IMR-90 (cell line): ENCODE results near the gene OTULINL. TPM values are rescaled to one million over a fixed set of nuclear protein-coding genes. Genes with fewer than 3 reads are reported as not detected.

Experiments used
- ATAC-seq: fragments of 200-7000 bp; cut with Tn5 transposase; 2 replicates; pipeline ENCODE4 v1.9.1; 2020; ENCODE audit warnings: low read depth, mild to moderate bottlenecking, moderate library complexity
- BruUV-seq: library from RNA; stranded (reverse); fragments of 400-500 nt; replicated peaks from 2 replicates; lab custom pipeline; 2021; lab: Mats Ljungman, UMichigan
- CTCF ChIA-PET: fragments of 300-600 bp; formaldehyde crosslinking; extraction: SDS; loops from one replicate; lab custom pipeline; 2021; ENCODE audit warnings: antibody characterized with exemption; lab: Yijun Ruan, JAX
- POLR2A ChIA-PET: fragments of 300-600 bp; sonication (Branson Sonifier 250); formaldehyde crosslinking; loops from one replicate; lab custom pipeline; 2022; ENCODE audit warnings: antibody characterized with exemption; ENCODE audit not compliant: unreplicated experiment; lab: Charles Lee
- DNase-seq: peaks from one replicate; pipeline ENCODE4 v3.0.0; 2013
- H2AFZ ChIP-seq: replicated peaks from 2 replicates; pipeline ENCODE3; 2013; ENCODE audit warnings: low read length, mild to moderate bottlenecking; ENCODE audit not compliant: poor library complexity
- H2AK5ac ChIP-seq: 2 replicates; pipeline ENCODE4 v1.6.1; 2013; ENCODE audit warnings: low read depth, low read length, inconsistent platforms
- H2AK9ac ChIP-seq: replicated peaks from 2 replicates; pipeline ENCODE3; 2013; ENCODE audit warnings: mild to moderate bottlenecking, low read depth, low read length, moderate library complexity; ENCODE audit not compliant: poor library complexity
- H2BK120ac ChIP-seq: 2 replicates; pipeline ENCODE4 v1.6.1; 2013; ENCODE audit warnings: low read depth, low read length, inconsistent platforms
- H2BK15ac ChIP-seq: 3 replicates; pipeline ENCODE4 v1.6.1; 2013; ENCODE audit warnings: low read depth, low read length, inconsistent platforms
- H2BK20ac ChIP-seq: 2 replicates; pipeline ENCODE4 v1.6.1; 2013; ENCODE audit warnings: low read depth, mild to moderate bottlenecking, inconsistent platforms, low read length, moderate library complexity
- H2BK5ac ChIP-seq: 2 replicates; pipeline ENCODE4 v1.6.1; 2013; ENCODE audit warnings: mild to moderate bottlenecking, low read depth, low read length, inconsistent platforms; ENCODE audit not compliant: poor library complexity, severe bottlenecking
- H3K14ac ChIP-seq: replicated peaks from 2 replicates; pipeline ENCODE4 v1.6.1; 2013; ENCODE audit warnings: low read depth, low read length, inconsistent platforms
- H3K18ac ChIP-seq: 2 replicates; pipeline ENCODE4 v1.6.1; 2013; ENCODE audit warnings: low read depth, low read length, control low read depth
- H3K23ac ChIP-seq: 2 replicates; pipeline ENCODE4 v1.6.1; 2013; ENCODE audit warnings: low read depth, low read length, inconsistent platforms
- H3K27ac ChIP-seq: 2 replicates; pipeline ENCODE4 v1.5.1; 2013; ENCODE audit warnings: mild to moderate bottlenecking, control low read depth, low read length; ENCODE audit not compliant: insufficient read depth
- H3K27me3 ChIP-seq: 2 replicates; pipeline ENCODE4 v1.6.1; 2013; ENCODE audit warnings: low read length; ENCODE audit not compliant: control insufficient read depth, insufficient read depth
- H3K36me3 ChIP-seq: 2 replicates; pipeline ENCODE4 v1.6.1; 2013; ENCODE audit warnings: low read length, mixed read lengths; ENCODE audit not compliant: control insufficient read depth, insufficient read depth
- H3K4ac ChIP-seq: 2 replicates; pipeline ENCODE4 v1.6.1; 2013; ENCODE audit warnings: low read depth, low read length, inconsistent platforms
- H3K4me1 ChIP-seq: 2 replicates; pipeline ENCODE4 v1.6.1; 2013; ENCODE audit warnings: low read length, mixed read lengths; ENCODE audit not compliant: control insufficient read depth, insufficient read depth
- H3K4me2 ChIP-seq: 2 replicates; pipeline ENCODE4 v1.6.1; 2013; ENCODE audit warnings: low read depth, mild to moderate bottlenecking, control low read depth, low read length, moderate library complexity
- H3K4me3 ChIP-seq: 2 replicates; pipeline ENCODE4 v1.5.1; 2013; ENCODE audit warnings: low read depth, mild to moderate bottlenecking, control low read depth, low read length, moderate library complexity; ENCODE audit not compliant: insufficient read depth
- H3K56ac ChIP-seq: 2 replicates; pipeline ENCODE4 v1.6.1; 2013; ENCODE audit warnings: low read length, inconsistent platforms; ENCODE audit not compliant: insufficient read depth; ENCODE audit errors: extremely low read depth
- H3K79me1 ChIP-seq, 2 experiments: 2 replicates each; pipeline ENCODE4 v1.6.1; 2013; ENCODE audit warnings: low read length in 2 of 2, inconsistent platforms in 1 of 2, low read depth in 1 of 2
- H3K9ac ChIP-seq: 2 replicates; pipeline ENCODE4 v1.6.1; 2013; ENCODE audit warnings: low read depth, low read length, control low read depth
- H3K9me1 ChIP-seq: 2 replicates; pipeline ENCODE4 v1.6.1; 2013; ENCODE audit warnings: low read length, inconsistent platforms; ENCODE audit not compliant: insufficient read depth
- H3K9me3 ChIP-seq: 2 replicates; pipeline ENCODE4 v1.6.1; 2013; ENCODE audit warnings: low read length; ENCODE audit not compliant: control insufficient read depth, insufficient read depth
- H4K20me1 ChIP-seq: 2 replicates; pipeline ENCODE4 v1.6.1; 2013; ENCODE audit warnings: low read length, inconsistent platforms; ENCODE audit not compliant: insufficient read depth
- H4K5ac ChIP-seq: 2 replicates; pipeline ENCODE4 v1.6.1; 2013; ENCODE audit warnings: mild to moderate bottlenecking, low read depth, low read length, control low read depth
- H4K8ac ChIP-seq, 2 experiments: 2 replicates each; pipeline ENCODE4 v1.6.1; 2013; ENCODE audit warnings: low read depth in 2 of 2, low read length in 2 of 2, control low read depth in 1 of 2, inconsistent platforms in 1 of 2
- H4K91ac ChIP-seq: 2 replicates; pipeline ENCODE4 v1.6.1; 2013; ENCODE audit warnings: low read depth, low read length, inconsistent platforms; ENCODE audit not compliant: insufficient read depth
- BHLHE40 ChIP-seq: fragments of 150-350 bp; IDR thresholded peaks from 2 replicates; pipeline ENCODE4 v1.6.1; 2016; ENCODE audit warnings: mild to moderate bottlenecking, low read depth, low read length
- CEBPB ChIP-seq: IDR thresholded peaks from 2 replicates; pipeline ENCODE4 v1.6.1; 2012; ENCODE audit warnings: low read depth, low read length, improper control_type of control experiment
- CTCF ChIP-seq: conservative IDR thresholded peaks from 2 replicates; pipeline ENCODE4 v1.5.1; 2012; ENCODE audit warnings: mild to moderate bottlenecking, low read depth, low read length, improper control_type of control experiment
- ELK1 ChIP-seq: fragments of 150-350 bp; IDR thresholded peaks from 2 replicates; pipeline ENCODE4 v1.6.1; 2016; ENCODE audit warnings: low read depth, mild to moderate bottlenecking, low read length, moderate library complexity, borderline replicate concordance
- FOS ChIP-seq: fragments of 150-350 bp; IDR thresholded peaks from 2 replicates; pipeline ENCODE4 v1.6.1; 2016; ENCODE audit warnings: low read depth, low read length
- MAZ ChIP-seq: IDR thresholded peaks from 2 replicates; pipeline ENCODE4 v1.6.1; 2012; ENCODE audit warnings: low read depth, mild to moderate bottlenecking, low read length, improper control_type of control experiment, moderate library complexity, borderline replicate concordance
- MXI1 ChIP-seq: IDR thresholded peaks from 2 replicates; pipeline ENCODE4 v1.6.1; 2012; ENCODE audit warnings: low read depth, mild to moderate bottlenecking, low read length, moderate library complexity, borderline replicate concordance
- NFE2L2 ChIP-seq: fragments of 150-350 bp; IDR thresholded peaks from 2 replicates; pipeline ENCODE4 v1.6.1; 2016; ENCODE audit warnings: low read depth, mild to moderate bottlenecking, low read length
- RAD21 ChIP-seq: IDR thresholded peaks from 2 replicates; pipeline ENCODE4 v1.6.1; 2012; ENCODE audit warnings: low read length, improper control_type of control experiment
- RCOR1 ChIP-seq: IDR thresholded peaks from 2 replicates; pipeline ENCODE4 v1.6.1; 2012; ENCODE audit warnings: mild to moderate bottlenecking, low read length, improper control_type of control experiment; ENCODE audit not compliant: insufficient replicate concordance
- RFX5 ChIP-seq: IDR thresholded peaks from 2 replicates; pipeline ENCODE4 v1.8.0; 2012; ENCODE audit warnings: low read depth, mild to moderate bottlenecking, low read length, moderate library complexity
- SMC3 ChIP-seq: fragments of 150-350 bp; IDR thresholded peaks from 2 replicates; pipeline ENCODE4 v1.6.1; 2016; ENCODE audit warnings: low read depth, mild to moderate bottlenecking, antibody characterized with exemption, low read length, moderate library complexity
- USF2 ChIP-seq: fragments of 150-350 bp; IDR thresholded peaks from 2 replicates; pipeline ENCODE4 v1.6.1; 2017; ENCODE audit warnings: mild to moderate bottlenecking, antibody characterized with exemption, low read length, low read depth
- WGBS, 2 experiments: methylation state at CpG; one replicate each; pipeline versions ENCODE4 v1.1.5 to v1.1.7; 2013; ENCODE audit warnings: missing lambda C conversion rate in 2 of 2; ENCODE audit not compliant: insufficient read length in 1 of 2; ENCODE audit errors: extremely low coverage in 2 of 2; 5-methylcytosine and 5-hydroxymethylcytosine counted together
- dilution Hi-C: fragments of 300-500 bp; cut with HindIII; formaldehyde crosslinking; loops from one replicate; pipeline ENCODE4 v1.14.3; 2018; ENCODE audit warnings: low sequenced_read_pairs; ENCODE audit not compliant: unreplicated experiment
- in situ Hi-C: fragments of 300-500 bp; cut with MboI; formaldehyde crosslinking; loops from 3 replicates; pipeline ENCODE4 v1.14.3; 2019; ENCODE audit warnings: low sequenced_read_pairs, inconsistent platforms, mixed read lengths
- intact Hi-C: fragments of 100-400 bp; cut with micrococcal nuclease; formaldehyde crosslinking; loops from 2 replicates; pipeline ENCODE4 v1.10.0; 2022
- polyA plus RNA-seq, 3 experiments: library from polyadenylated mRNA; depleted of rRNA; stranded (reverse); fragments of >200 nt; gene quantifications; 2 replicates each; pipeline ENCODE4 v1.2.3, GENCODE V29; 2012; ENCODE audit warnings: low replicate concordance in 1 of 3
- total RNA-seq: library from RNA; depleted of rRNA; stranded (reverse); fragments of >200 nt; gene quantifications from 2 replicates; pipeline ENCODE4 v1.2.3, GENCODE V29; 2012

Gene OTULINL
- total and polyA plus RNA-seq, 2 of the 4 experiments (the other 2 are of a cell fraction): 0.09 to 0.18 TPM

DNA sequence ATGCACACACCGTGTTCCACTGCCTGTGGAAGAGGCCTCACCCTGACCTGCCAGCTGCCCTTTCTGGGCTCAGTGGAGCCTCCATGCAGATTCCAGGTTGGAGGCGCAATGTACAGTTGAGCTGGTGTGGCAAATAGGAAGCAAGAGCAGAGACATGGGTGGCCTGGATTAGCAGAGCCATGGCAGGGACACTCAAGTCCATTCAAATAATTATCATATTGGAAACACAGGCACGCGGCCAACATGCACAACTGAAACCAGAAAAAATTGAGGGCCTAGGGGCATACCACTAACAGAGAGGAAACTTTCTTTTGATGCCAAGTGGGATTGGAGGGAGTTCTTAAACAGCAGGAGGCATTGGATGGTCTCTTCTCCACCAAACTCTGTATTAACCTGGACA is 35.8 kb downstream of the OTULINL start:
- H3K18ac ChIP-seq: no peak overlapping the region
- DNase-seq: no peak
- no peak overlapping the region for H2BK15ac ChIP-seq
- no peak overlapping the region for H3K27ac ChIP-seq
- H3K14ac ChIP-seq: no peak overlapping the region
- no peaks in the 10 kb centered on the region; the same call in 1 of the 2 replicates for H3K9me1 ChIP-seq
- CTCF ChIA-PET: no interaction called here
- no TSS peak for BruUV-seq
- H4K8ac ChIP-seq: no peak overlapping the region
- H3K4ac ChIP-seq: no peak overlapping the region
- no peaks in the 10 kb centered on the region for H3K79me1 ChIP-seq
- H3K9me3 ChIP-seq: peaks cover 3% of the 10 kb centered on the region; the same call in 1 of the 2 replicates
- in situ Hi-C loops: no loop called here
- peaks cover 23% of the 10 kb centered on the region for H3K27me3 ChIP-seq
- H3K4me1 ChIP-seq: no peaks in the 10 kb centered on the region
- H2BK20ac ChIP-seq: no peak overlapping the region
- no peak overlapping the region for H2AK9ac ChIP-seq
- intact Hi-C loops: no loop called here
- no peak overlapping the region for H3K4me3 ChIP-seq
- POLR2A ChIA-PET: no interaction called here
- no peak overlapping the region for H3K56ac ChIP-seq
- H2BK120ac ChIP-seq: no peak overlapping the region
- no peak overlapping the region for H2BK5ac ChIP-seq
- WGBS, 2 experiments: no CpG with 5 or more reads among the region's 4 CpGs
- dilution Hi-C loops: no loop called here
- no peak overlapping the region for H4K5ac ChIP-seq
- no peak overlapping the region for H3K9ac ChIP-seq
- no peak overlapping the region for H4K91ac ChIP-seq
- no peak for ATAC-seq
- no peak overlapping the region for H3K23ac ChIP-seq
- no peaks in the 10 kb centered on the region for H4K20me1 ChIP-seq
- H2AK5ac ChIP-seq: no peak overlapping the region
- TF ChIP-seq NFE2L2: no peak
- no peak for TF ChIP-seq SMC3
- TF ChIP-seq CTCF: no peak
- no peak for TF ChIP-seq RAD21
- no peak for TF ChIP-seq MAZ
- TF ChIP-seq USF2: no peak
- TF ChIP-seq RFX5: no peak
- TF ChIP-seq FOS: no peak
- no peak for TF ChIP-seq MXI1
- no peak for TF ChIP-seq BHLHE40
- no peak for TF ChIP-seq RCOR1
- no peak for TF ChIP-seq CEBPB
- TF ChIP-seq ELK1: no peak
- H3K36me3 ChIP-seq: no peaks in the 10 kb centered on the region
- no peak overlapping the region for H2AFZ ChIP-seq
- no peak overlapping the region for H3K4me2 ChIP-seq
